Smooth muscle cell of the pulmonary artery (primary cell): ENCODE results near the gene RAC2. TPM values are rescaled to one million over a fixed set of nuclear protein-coding genes. Genes with fewer than 3 reads are reported as not detected.

Experiments used
- total RNA-seq: library from RNA; depleted of rRNA; stranded (reverse); fragments of >200 nt; gene quantifications from 2 replicates; pipeline ENCODE4 v1.2.3, GENCODE V29; 2014

RAC2 gene
- 3.0 and 6.3 TPM in 2 replicates for total RNA-seq

GRCh38 chr22:37244114-37244921, at the start of gene RAC2:
Gene RAC2 (minus strand): TSS chr22:37244269. CDS start chr22:37244148, 121 bp downstream.

GRCh38 chr22:37282385-37282677, 38.3 kb upstream of the RAC2 start, which contains the start of gene CYTH4:
Gene CYTH4 (plus strand): TSS chr22:37282508. CDS start chr22:37282570, 62 bp downstream.

GRCh38 chr22:37212174-37212906, 31.7 kb downstream of the RAC2 start, which contains the start of gene SSTR3:
Gene SSTR3 (minus strand): TSS chr22:37212477. CDS start chr22:37207803, 4,674 bp downstream.

GRCh38 chr22:37187891-37188761, 55.9 kb downstream of the RAC2 start, which contains the start of gene C1QTNF6:
Gene C1QTNF6 (minus strand): TSS chr22:37188247. CDS start chr22:37188213, 34 bp downstream.

Other genes with a start within 250 kb of the RAC2 start
- 16.2 and 19.1 TPM in 2 replicates for gene TST, start 224.8 kb downstream of the RAC2 start, total RNA-seq
- 45.9 and 58.0 TPM in 2 replicates for gene MPST, start 224.5 kb downstream of the RAC2 start, total RNA-seq
- gene KCTD17, start 192.5 kb downstream of the RAC2 start, total RNA-seq: 26.1 and 36.0 TPM in 2 replicates
- gene TMPRSS6, start 134.6 kb downstream of the RAC2 start, total RNA-seq: not detected in 2 replicates
- 0.07 TPM in 1 of 2 replicates, not detected in the other for gene IL2RB, start 94.4 kb downstream of the RAC2 start, total RNA-seq
- gene C1QTNF6, start 56.0 kb downstream of the RAC2 start, total RNA-seq: 9.2 and 13.7 TPM in 2 replicates
- gene SSTR3, start 31.8 kb downstream of the RAC2 start, total RNA-seq: not detected in 2 replicates
- gene CYTH4, start 38.2 kb upstream of the RAC2 start, total RNA-seq: 0.07 and 0.36 TPM in 2 replicates
- gene ELFN2, start 183.2 kb upstream of the RAC2 start, total RNA-seq: under 0.01 and 0.10 TPM in 2 replicates
- 0.07 and 0.30 TPM in 2 replicates for gene MFNG, start 242.1 kb upstream of the RAC2 start, total RNA-seq